ENCODE results near the gene LGR6.
"Not testable (repeated sequence)": the region's sequence is repeated elsewhere in the genome, so short reads cannot be mapped to it uniquely, and the experiment has no call there.

The LGR6 gene

GRCh38 chr1:202221911-202222909 lies 28.6 kb downstream of the LGR6 start:
- DNase-seq (ENCODE audit: low spot score), result no peak

GRCh38 chr1:202223121-202223860 lies 29.7 kb downstream of the LGR6 start:
- DNase-seq (ENCODE audit: low spot score), result no peak

GRCh38 chr1:202224453-202224852 lies 30.9 kb downstream of the LGR6 start:
- no peak for DNase-seq (ENCODE audit: low spot score)

GRCh38 chr1:202225131-202225530 lies 31.5 kb downstream of the LGR6 start:
- DNase-seq (ENCODE audit: low spot score), result no peak

GRCh38 chr1:202227053-202227672 lies 33.6 kb downstream of the LGR6 start:
- DNase-seq (ENCODE audit: low spot score), result no peak

- no peak for DNase-seq (ENCODE audit: low spot score)
Measured at GRCh38 chr1:202227997-202228401, 34.4 kb downstream of the LGR6 start.

GRCh38 chr1:202228484-202229122 lies 35.0 kb downstream of the LGR6 start:
- no peak for DNase-seq (ENCODE audit: low spot score)

- no peak for DNase-seq (ENCODE audit: low spot score)
Measured at GRCh38 chr1:202229376-202229775, 35.8 kb downstream of the LGR6 start.

GRCh38 chr1:202230061-202230938 lies 36.7 kb downstream of the LGR6 start:
- DNase-seq (ENCODE audit: low spot score), result no peak

GRCh38 chr1:202230939-202231645 lies 37.5 kb downstream of the LGR6 start:
- DNase-seq (ENCODE audit: low spot score), result no peak

GRCh38 chr1:202233171-202233570 lies 39.6 kb downstream of the LGR6 start:
- DNase-seq (ENCODE audit: low spot score), result no peak

- DNase-seq (ENCODE audit: low spot score), result no peak
Measured at GRCh38 chr1:202233804-202234203, 40.2 kb downstream of the LGR6 start.

GRCh38 chr1:202234331-202235002 lies 40.9 kb downstream of the LGR6 start:
- no peak for DNase-seq (ENCODE audit: low spot score)

GRCh38 chr1:202235003-202235660 lies 41.5 kb downstream of the LGR6 start:
- DNase-seq (ENCODE audit: low spot score), result no peak

- peak; percentile 87 for DNase-seq (ENCODE audit: low spot score)
Measured at GRCh38 chr1:202235856-202236837, 42.5 kb downstream of the LGR6 start.

- DNase-seq (ENCODE audit: low spot score), result peak; percentile 78
Measured at GRCh38 chr1:202237052-202237451, 43.5 kb downstream of the LGR6 start.

- DNase-seq (ENCODE audit: low spot score), result no peak
Measured at GRCh38 chr1:202238914-202239313, 45.3 kb downstream of the LGR6 start.

GRCh38 chr1:202240226-202240625 lies 46.6 kb downstream of the LGR6 start:
- not testable (repeated sequence) for DNase-seq (ENCODE audit: low spot score)

Data from HuH-7 (cell line).